Loucy (cell line): ENCODE measurements around the gene FRAS1.
"Not testable (repeated sequence)": the region's sequence is repeated elsewhere in the genome, so short reads cannot be mapped to it uniquely, and the experiment has no call there.

Experiments used
- H2AFZ ChIP-seq: fragments of 200-600 bp; sonication (generic); 2 replicates; pipeline ENCODE4 v1.6.0; 2016; ENCODE audit warnings: antibody characterized with exemption, mild to moderate bottlenecking, low read length, moderate library complexity
- H3F3A ChIP-seq: fragments of 200-600 bp; 2 replicates; pipeline ENCODE4 v1.6.0; 2016; ENCODE audit warnings: antibody characterized with exemption, low read depth, mild to moderate bottlenecking
- H3K27me3 ChIP-seq: fragments of 200-600 bp; sonication (generic); 2 replicates; pipeline ENCODE4 v1.6.1; 2014; ENCODE audit warnings: low read length, mild to moderate bottlenecking; ENCODE audit not compliant: insufficient read depth, poor library complexity, severe bottlenecking
- H3K36me3 ChIP-seq: fragments of 200-600 bp; sonication (generic); 2 replicates; pipeline ENCODE4 v1.6.1; 2016; ENCODE audit warnings: low read length; ENCODE audit not compliant: insufficient read depth
- H3K4me1 ChIP-seq: fragments of 200-600 bp; sonication (generic); 2 replicates; pipeline ENCODE4 v1.5.1; 2014; ENCODE audit warnings: low read length, mild to moderate bottlenecking; ENCODE audit not compliant: insufficient read depth, poor library complexity, severe bottlenecking
- H3K4me2 ChIP-seq: fragments of 200-600 bp; sonication (generic); 2 replicates; pipeline ENCODE4 v1.6.0; 2014; ENCODE audit warnings: antibody characterized with exemption, low read length, low read depth, mild to moderate bottlenecking; ENCODE audit not compliant: poor library complexity, severe bottlenecking
- H3K4me3 ChIP-seq: fragments of 200-600 bp; sonication (generic); 2 replicates; pipeline ENCODE4 v1.5.1; 2014; ENCODE audit warnings: low read length, mild to moderate bottlenecking, mixed read lengths; ENCODE audit not compliant: poor library complexity, severe bottlenecking
- H3K79me2 ChIP-seq: fragments of 200-600 bp; sonication (generic); 2 replicates; pipeline ENCODE4 v1.6.1; 2014; ENCODE audit warnings: low read length; ENCODE audit not compliant: insufficient read depth
- H3K9ac ChIP-seq: fragments of 200-600 bp; sonication (generic); 2 replicates; pipeline ENCODE4 v1.6.0; 2014; ENCODE audit warnings: mild to moderate bottlenecking, low read depth, low read length, moderate library complexity; ENCODE audit not compliant: poor library complexity, severe bottlenecking
- H3K9me2 ChIP-seq: fragments of 200-600 bp; sonication (generic); replicated peaks from 2 replicates; pipeline ENCODE4 v1.6.1; 2016; ENCODE audit warnings: low read depth, low read length, mixed read lengths
- H3K9me3 ChIP-seq: fragments of 200-600 bp; sonication (generic); 2 replicates; pipeline ENCODE4 v1.6.1; 2014; ENCODE audit warnings: mild to moderate bottlenecking, antibody characterized with exemption, low read length, low read depth; ENCODE audit not compliant: insufficient read depth
- H4K20me1 ChIP-seq: fragments of 200-600 bp; sonication (generic); 2 replicates; pipeline ENCODE4 v1.6.0; 2014; ENCODE audit warnings: antibody characterized with exemption, low read length, mild to moderate bottlenecking; ENCODE audit not compliant: insufficient read depth, poor library complexity, severe bottlenecking
- EZH2phosphoT487 ChIP-seq: fragments of 200-600 bp; IDR thresholded peaks from 2 replicates; pipeline ENCODE4 v1.6.1; 2018; ENCODE audit warnings: antibody characterized with exemption, mild to moderate bottlenecking, moderate library complexity, borderline replicate concordance
- TF ChIP-seq, protein P1 (sequence below): fragments of 200-600 bp; sonication (generic); conservative IDR thresholded peaks from 2 replicates; pipeline ENCODE4 v1.5.1; 2014; ENCODE audit warnings: mild to moderate bottlenecking, antibody characterized with exemption, low read length

The FRAS1 gene

DNA sequence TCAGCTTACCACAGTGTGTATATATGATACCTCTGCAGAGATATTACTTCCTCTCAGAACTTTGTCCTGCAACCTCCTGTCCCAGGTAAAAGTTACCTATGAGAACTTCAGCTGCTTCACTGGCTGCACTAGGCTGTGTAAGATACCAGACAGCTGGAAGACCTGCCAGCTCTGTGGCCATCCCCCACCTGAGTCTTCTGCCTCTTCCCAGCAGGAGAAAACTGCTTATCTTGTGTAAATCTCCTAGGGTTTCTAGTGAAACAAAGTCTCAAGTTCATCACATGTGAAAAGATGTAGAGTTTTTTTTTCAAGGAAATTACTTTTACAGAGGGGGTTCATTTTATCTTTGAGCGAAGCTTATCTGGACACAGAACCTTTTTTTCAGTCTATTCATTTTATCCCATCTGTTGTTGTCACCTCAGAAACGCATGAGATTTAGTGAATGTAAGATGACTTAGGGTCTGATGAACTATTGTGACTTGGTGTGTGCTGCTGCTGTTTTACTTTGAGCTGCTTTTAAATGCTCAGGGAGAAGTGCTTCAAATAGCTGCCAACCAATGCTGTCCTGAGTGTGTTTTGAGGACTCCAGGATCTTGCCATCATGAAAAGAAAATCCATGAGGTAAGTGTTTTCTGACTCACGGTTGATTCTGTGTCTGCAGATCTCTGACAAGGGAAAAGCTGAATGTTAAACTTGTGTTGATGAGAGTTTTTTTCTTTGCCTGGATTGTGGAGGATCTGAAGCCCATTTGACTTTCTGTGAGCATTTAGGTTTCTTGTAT, 187.8 kb downstream of the FRAS1 start:
- Histone ChIP-seq H3K9ac (no peak overlapping the region), H3K4me1 (no peaks in the 10 kb centered on the region), H2AFZ (no peak overlapping the region), H3K9me2 (no peaks in the 10 kb centered on the region), H3K27me3 (no peaks in the 10 kb centered on the region), H3K4me3 (no peak overlapping the region), H3K4me2 (no peak overlapping the region), H3K9me3 (no peaks in the 10 kb centered on the region), H3K79me2 (no peaks in the 10 kb centered on the region), H3K36me3 (no peaks in the 10 kb centered on the region), H4K20me1 (no peaks in the 10 kb centered on the region), H3F3A (no peaks in the 10 kb centered on the region)
- TF ChIP-seq EZH2phosphoT487 = no peak
- TF ChIP-seq, protein P1, sequence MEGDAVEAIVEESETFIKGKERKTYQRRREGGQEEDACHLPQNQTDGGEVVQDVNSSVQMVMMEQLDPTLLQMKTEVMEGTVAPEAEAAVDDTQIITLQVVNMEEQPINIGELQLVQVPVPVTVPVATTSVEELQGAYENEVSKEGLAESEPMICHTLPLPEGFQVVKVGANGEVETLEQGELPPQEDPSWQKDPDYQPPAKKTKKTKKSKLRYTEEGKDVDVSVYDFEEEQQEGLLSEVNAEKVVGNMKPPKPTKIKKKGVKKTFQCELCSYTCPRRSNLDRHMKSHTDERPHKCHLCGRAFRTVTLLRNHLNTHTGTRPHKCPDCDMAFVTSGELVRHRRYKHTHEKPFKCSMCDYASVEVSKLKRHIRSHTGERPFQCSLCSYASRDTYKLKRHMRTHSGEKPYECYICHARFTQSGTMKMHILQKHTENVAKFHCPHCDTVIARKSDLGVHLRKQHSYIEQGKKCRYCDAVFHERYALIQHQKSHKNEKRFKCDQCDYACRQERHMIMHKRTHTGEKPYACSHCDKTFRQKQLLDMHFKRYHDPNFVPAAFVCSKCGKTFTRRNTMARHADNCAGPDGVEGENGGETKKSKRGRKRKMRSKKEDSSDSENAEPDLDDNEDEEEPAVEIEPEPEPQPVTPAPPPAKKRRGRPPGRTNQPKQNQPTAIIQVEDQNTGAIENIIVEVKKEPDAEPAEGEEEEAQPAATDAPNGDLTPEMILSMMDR = no peak

DNA sequence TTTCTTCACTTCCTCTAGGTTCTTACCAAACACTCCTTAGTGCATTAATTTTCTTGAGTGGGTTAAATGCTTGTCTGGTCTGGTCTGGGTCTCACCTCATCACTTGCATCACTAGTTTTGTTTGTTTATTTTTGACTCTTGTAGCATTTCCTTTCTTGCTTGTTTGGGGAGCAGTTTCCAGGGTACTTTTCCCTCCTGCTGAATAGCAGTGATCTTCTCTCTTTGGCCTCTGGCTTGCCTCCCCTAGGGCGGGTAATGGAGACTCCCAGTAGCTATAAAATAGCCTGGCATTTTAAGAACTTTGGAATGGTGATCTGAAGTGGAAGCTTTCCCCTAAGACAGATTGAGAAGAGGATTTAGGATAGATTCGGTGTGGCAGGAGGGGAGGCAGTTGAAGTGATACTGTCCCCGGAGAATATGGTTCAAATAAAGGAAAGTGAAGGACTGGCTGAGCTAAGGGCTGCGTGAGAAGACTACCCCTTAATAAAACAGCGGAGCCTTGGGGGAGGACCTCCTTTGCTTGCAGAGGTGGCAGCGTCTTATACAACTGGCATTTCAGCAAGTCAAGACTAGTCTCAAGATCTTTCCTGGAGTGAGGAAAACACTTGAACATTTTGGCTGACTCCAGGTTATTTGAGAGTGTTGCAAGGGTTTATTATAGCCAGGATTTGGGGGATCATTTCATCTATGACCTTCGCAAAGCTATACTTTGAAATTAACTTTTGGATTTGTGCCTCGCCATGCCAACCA, 190.6 kb downstream of the FRAS1 start:
- H4K20me1 ChIP-seq = no peaks in the 10 kb centered on the region
- no peak overlapping the region for H3K9ac ChIP-seq
- H3K27me3 ChIP-seq = no peaks in the 10 kb centered on the region
- H3K4me3 ChIP-seq = no peak overlapping the region
- H3K36me3 ChIP-seq = no peaks in the 10 kb centered on the region
- no peaks in the 10 kb centered on the region for H3K4me1 ChIP-seq
- H2AFZ ChIP-seq = no peak overlapping the region
- no peaks in the 10 kb centered on the region for H3F3A ChIP-seq
- no peak for TF ChIP-seq EZH2phosphoT487
- TF ChIP-seq, protein P1 = no peak
- no peaks in the 10 kb centered on the region for H3K79me2 ChIP-seq
- H3K4me2 ChIP-seq = no peak overlapping the region
- H3K9me3 ChIP-seq = no peaks in the 10 kb centered on the region
- H3K9me2 ChIP-seq = no peaks in the 10 kb centered on the region

DNA sequence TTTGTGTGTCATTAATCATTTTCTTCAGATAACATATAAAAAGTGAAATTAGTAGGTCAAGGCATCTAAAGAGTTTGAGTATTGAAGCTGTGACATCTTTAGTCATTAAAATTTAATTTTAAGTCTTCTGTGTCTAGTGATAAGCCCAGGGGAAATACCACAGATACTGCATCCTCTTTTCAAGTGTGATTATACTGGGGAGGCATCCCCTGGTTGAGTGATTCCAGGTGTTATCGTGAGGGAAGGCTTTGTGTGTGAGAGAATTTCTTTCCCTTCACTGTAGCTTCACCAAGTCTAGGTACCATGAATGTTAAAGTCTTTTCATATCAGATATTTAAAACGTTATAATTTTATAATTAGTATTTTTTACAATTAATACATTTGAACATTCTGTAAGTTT, 193.4 kb downstream of the FRAS1 start:
- Histone ChIP-seq H3K4me2 (no peak overlapping the region), H3K4me3 (no peak overlapping the region), H2AFZ (no peak overlapping the region), H3K9me2 (no peaks in the 10 kb centered on the region), H4K20me1 (no peaks in the 10 kb centered on the region), H3K9me3 (no peaks in the 10 kb centered on the region), H3K27me3 (no peaks in the 10 kb centered on the region), H3F3A (no peaks in the 10 kb centered on the region), H3K79me2 (no peaks in the 10 kb centered on the region), H3K36me3 (no peaks in the 10 kb centered on the region), H3K4me1 (no peaks in the 10 kb centered on the region), H3K9ac (no peak overlapping the region)
- no peak for TF ChIP-seq EZH2phosphoT487
- TF ChIP-seq, protein P1 = no peak

DNA sequence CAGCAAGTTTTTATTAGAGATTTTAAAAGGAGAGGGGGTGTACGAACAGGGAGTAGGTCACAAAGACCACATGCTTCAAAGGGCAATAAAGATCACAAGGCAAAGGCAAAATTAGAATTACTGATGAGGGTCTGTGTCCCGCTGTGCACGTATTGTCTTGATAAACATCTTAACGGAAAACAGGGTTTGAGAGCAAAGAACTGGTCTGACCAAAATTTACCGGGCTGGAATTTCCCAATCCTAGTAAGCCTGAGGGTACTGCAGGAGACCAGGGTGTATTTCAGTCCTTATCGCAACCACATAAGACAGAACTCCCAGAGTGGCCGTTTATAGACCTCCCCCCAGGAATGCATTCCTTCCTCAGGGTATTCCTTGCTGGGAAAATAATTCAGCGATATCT, 195.7 kb downstream of the FRAS1 start:
- not testable (repeated sequence) for H3K9ac ChIP-seq

More for the DNA sequence above, 195.7 kb downstream of the FRAS1 start:
- H3K9me3 ChIP-seq, H3K79me2 ChIP-seq, H3F3A ChIP-seq, H3K4me1 ChIP-seq, H2AFZ ChIP-seq, H3K36me3 ChIP-seq, H3K4me3 ChIP-seq, H3K4me2 ChIP-seq, H3K27me3 ChIP-seq, H3K9me2 ChIP-seq, H4K20me1 ChIP-seq: not testable (repeated sequence)
